Hepatocyte (in vitro differentiated cells): ENCODE data around the gene AFAP1L2. TPM values are rescaled to one million over a fixed set of nuclear protein-coding genes. Genes with fewer than 3 reads are reported as not detected.

Source experiments
- DNase-seq: peaks from one replicate; pipeline ENCODE4 v3.0.0-alpha.2; 2016; ENCODE audit warnings: low spot score
- H2AFZ ChIP-seq: fragments of 200-600 bp; sonication (generic); 2 replicates; pipeline ENCODE4 v1.6.0; 2016; ENCODE audit warnings: antibody characterized with exemption, mild to moderate bottlenecking
- H3K27ac ChIP-seq: fragments of 200-600 bp; sonication (generic); 2 replicates; pipeline ENCODE4 v1.5.1; 2016; ENCODE audit warnings: mild to moderate bottlenecking
- H3K27me3 ChIP-seq: fragments of 200-600 bp; sonication (generic); 2 replicates; pipeline ENCODE4 v1.6.1; 2016
- H3K36me3 ChIP-seq: fragments of 200-600 bp; sonication (generic); replicated peaks from 2 replicates; pipeline ENCODE4 v1.5.1; 2016; ENCODE audit warnings: low read depth; ENCODE audit not compliant: insufficient read depth
- H3K4me1 ChIP-seq: fragments of 200-600 bp; sonication (generic); 2 replicates; pipeline ENCODE4 v1.5.1; 2016; ENCODE audit warnings: mild to moderate bottlenecking, moderate library complexity; ENCODE audit not compliant: insufficient read depth
- H3K4me2 ChIP-seq: fragments of 200-600 bp; sonication (generic); 2 replicates; pipeline ENCODE4 v1.6.0; 2016
- H3K4me3 ChIP-seq: fragments of 200-600 bp; sonication (generic); 2 replicates; pipeline ENCODE4 v1.5.1; 2016; ENCODE audit warnings: mild to moderate bottlenecking
- H3K79me2 ChIP-seq: fragments of 200-600 bp; sonication (generic); 2 replicates; pipeline ENCODE4 v1.6.0; 2017; ENCODE audit warnings: mild to moderate bottlenecking
- H3K9me2 ChIP-seq: fragments of 200-600 bp; sonication (generic); replicated peaks from 2 replicates; pipeline ENCODE4 v1.6.0; 2017; ENCODE audit warnings: mild to moderate bottlenecking; ENCODE audit not compliant: insufficient read depth
- H3K9me3 ChIP-seq: fragments of 200-600 bp; sonication (generic); 2 replicates; pipeline ENCODE4 v1.5.1; 2016; ENCODE audit warnings: low read depth, mild to moderate bottlenecking
- H4K20me1 ChIP-seq: fragments of 200-600 bp; sonication (generic); 2 replicates; pipeline ENCODE4 v1.6.0; 2016; ENCODE audit warnings: mild to moderate bottlenecking; ENCODE audit not compliant: insufficient read depth, poor library complexity, severe bottlenecking
- EZH2 ChIP-seq: fragments of 200-600 bp; sonication (generic); IDR thresholded peaks from 2 replicates; pipeline ENCODE4 v1.6.1; 2016; ENCODE audit warnings: antibody characterized with exemption, mild to moderate bottlenecking, borderline replicate concordance
- EZH2phosphoT487 ChIP-seq: fragments of 200-600 bp; sonication (generic); IDR thresholded peaks from one replicate; pipeline ENCODE4 v1.6.1; 2018; ENCODE audit warnings: antibody characterized with exemption, mild to moderate bottlenecking, low read depth, moderate library complexity; ENCODE audit not compliant: unreplicated experiment, severe bottlenecking
- WGBS: methylation state at CpG from one replicate; pipeline ENCODE4 v1.1.6; 2016; ENCODE audit warnings: low lambda C conversion rate; ENCODE audit errors: missing lambda C conversion rate; 5-methylcytosine and 5-hydroxymethylcytosine counted together
- polyA plus RNA-seq: library from polyadenylated mRNA; unstranded; fragments of >200 nt; fragmentation: Nextera tagmentation; extraction: Ambion mirVana; gene quantifications from 2 replicates; pipeline ENCODE4 v1.2.1, GENCODE V29; 2016
- total RNA-seq: library from RNA; depleted of rRNA; stranded (reverse); fragments of >200 nt; gene quantifications from 2 replicates; pipeline ENCODE4 v1.2.3, GENCODE V29; 2014
- TF ChIP-seq, protein P1 (sequence below): fragments of 200-600 bp; sonication (generic); IDR thresholded peaks from 2 replicates; pipeline ENCODE4 v1.5.1; 2016; ENCODE audit warnings: antibody characterized with exemption, mild to moderate bottlenecking; ENCODE audit not compliant: poor library complexity

Gene AFAP1L2
- total and polyA plus RNA-seq, 2 experiments from 2014 or later, result 6.1 to 9.6 TPM

DNA sequence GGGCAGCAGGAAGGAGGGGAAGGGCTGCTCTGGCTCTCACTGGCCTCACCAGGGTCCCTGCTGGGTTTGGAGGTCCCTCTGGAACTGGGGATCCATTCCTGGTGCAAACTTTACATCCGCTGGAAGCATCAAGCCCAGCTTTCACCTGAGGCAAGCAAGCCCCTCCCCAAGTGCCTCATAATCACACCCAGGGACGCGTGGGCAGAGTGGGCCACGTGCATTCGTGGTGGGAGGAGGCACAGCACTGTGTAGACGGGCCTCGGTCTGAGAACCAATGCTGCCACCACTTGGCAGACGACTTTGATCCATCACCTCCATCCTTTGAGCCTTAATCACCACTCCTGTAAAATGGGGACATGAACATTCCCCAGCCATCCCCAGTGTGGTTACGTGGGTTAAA lies 91.2 kb downstream of the AFAP1L2 start:
- Histone ChIP-seq H3K36me3 (no peaks in the 10 kb centered on the region), H2AFZ (no peak overlapping the region), H3K4me2 (no peak overlapping the region), H3K79me2 (no peaks in the 10 kb centered on the region), H3K27ac (no peak overlapping the region), H3K4me3 (no peak overlapping the region), H4K20me1 (no peaks in the 10 kb centered on the region), H3K9me2 (no peaks in the 10 kb centered on the region), H3K4me1 (no peaks in the 10 kb centered on the region), H3K9me3 (no peaks in the 10 kb centered on the region), H3K27me3 (no peaks in the 10 kb centered on the region)
- TF ChIP-seq, protein P1, sequence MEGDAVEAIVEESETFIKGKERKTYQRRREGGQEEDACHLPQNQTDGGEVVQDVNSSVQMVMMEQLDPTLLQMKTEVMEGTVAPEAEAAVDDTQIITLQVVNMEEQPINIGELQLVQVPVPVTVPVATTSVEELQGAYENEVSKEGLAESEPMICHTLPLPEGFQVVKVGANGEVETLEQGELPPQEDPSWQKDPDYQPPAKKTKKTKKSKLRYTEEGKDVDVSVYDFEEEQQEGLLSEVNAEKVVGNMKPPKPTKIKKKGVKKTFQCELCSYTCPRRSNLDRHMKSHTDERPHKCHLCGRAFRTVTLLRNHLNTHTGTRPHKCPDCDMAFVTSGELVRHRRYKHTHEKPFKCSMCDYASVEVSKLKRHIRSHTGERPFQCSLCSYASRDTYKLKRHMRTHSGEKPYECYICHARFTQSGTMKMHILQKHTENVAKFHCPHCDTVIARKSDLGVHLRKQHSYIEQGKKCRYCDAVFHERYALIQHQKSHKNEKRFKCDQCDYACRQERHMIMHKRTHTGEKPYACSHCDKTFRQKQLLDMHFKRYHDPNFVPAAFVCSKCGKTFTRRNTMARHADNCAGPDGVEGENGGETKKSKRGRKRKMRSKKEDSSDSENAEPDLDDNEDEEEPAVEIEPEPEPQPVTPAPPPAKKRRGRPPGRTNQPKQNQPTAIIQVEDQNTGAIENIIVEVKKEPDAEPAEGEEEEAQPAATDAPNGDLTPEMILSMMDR, result no peak
- DNase-seq, result no peak
- WGBS, result 93% methylated on average over 9 of the region's 9 CpGs

DNA sequence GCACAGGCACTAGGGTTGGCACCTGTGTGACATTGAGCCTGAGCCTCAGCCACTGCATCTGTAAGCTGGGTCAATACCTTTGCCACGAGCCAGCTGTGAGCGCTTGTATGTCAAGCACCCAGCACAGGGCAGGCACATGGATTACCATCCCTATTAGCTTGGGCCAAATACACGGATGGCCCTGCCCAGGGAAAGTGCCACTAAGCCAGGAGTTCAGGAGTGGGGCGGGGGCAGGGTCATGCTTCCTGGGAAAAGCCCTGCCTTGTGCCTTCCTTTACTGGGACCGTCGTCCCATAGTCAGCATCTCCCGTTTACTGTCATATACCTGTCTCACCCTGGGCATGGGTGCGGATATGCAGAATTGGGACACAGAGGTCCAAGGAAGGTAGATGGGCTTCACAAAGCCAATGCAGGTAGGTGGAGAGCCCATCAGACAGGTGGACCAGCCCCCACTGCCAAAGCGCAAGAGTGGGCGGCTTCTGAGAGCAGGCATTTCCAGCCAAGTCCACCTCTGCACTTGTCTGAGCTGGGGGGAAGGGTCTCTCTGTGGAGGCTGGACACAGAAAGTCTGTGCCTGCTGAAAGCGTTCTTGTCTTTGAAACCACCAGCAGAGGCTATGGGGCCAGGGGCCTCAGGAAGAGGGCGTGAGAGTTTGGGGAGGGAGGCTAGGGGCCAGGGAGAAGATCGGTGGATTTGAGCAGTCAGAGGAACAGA lies 92.6 kb downstream of the AFAP1L2 start:
- Histone ChIP-seq H3K9me2 (no peaks in the 10 kb centered on the region), H2AFZ (no peak overlapping the region), H3K36me3 (no peaks in the 10 kb centered on the region), H3K27me3 (no peaks in the 10 kb centered on the region), H3K79me2 (no peaks in the 10 kb centered on the region), H3K4me3 (no peak overlapping the region), H3K4me2 (no peak overlapping the region), H3K9me3 (no peaks in the 10 kb centered on the region), H3K4me1 (no peaks in the 10 kb centered on the region), H4K20me1 (no peaks in the 10 kb centered on the region), H3K27ac (no peak overlapping the region)
- TF ChIP-seq, protein P1, result no peak
- TF ChIP-seq EZH2 (no peak), EZH2phosphoT487 (no peak)
- no peak for DNase-seq
- 89% methylated on average over 13 of the region's 13 CpGs for WGBS

DNA sequence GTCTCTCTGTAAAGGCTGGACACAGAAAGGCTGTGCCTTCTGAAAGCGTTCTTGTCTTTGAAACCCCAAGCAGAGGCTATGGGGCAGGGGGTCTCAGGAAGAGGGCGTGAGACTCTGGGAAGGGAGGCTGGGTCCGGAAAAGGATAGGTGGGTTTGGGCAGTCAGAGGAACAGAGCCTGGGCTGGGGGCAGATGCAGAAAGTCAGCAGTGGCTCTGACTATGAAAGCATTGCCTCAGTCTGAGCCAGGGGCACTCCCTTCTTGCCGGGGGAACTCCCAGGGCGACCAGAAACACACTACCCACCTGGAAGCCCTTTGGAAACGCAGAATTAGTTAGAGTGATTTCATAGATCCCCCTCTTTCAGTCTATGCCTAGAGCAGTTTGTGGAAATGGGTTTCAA lies 93.3 kb downstream of the AFAP1L2 start:
- Histone ChIP-seq H3K9me2 (no peaks in the 10 kb centered on the region), H3K36me3 (no peaks in the 10 kb centered on the region), H2AFZ (no peak overlapping the region), H3K79me2 (no peaks in the 10 kb centered on the region), H3K4me1 (no peaks in the 10 kb centered on the region), H3K27me3 (no peaks in the 10 kb centered on the region), H3K9me3 (no peaks in the 10 kb centered on the region), H3K27ac (no peak overlapping the region), H3K4me3 (no peak overlapping the region), H3K4me2 (no peak overlapping the region), H4K20me1 (no peaks in the 10 kb centered on the region)
- TF ChIP-seq EZH2phosphoT487 (no peak), EZH2 (no peak)
- TF ChIP-seq, protein P1, result no peak
- 89% methylated on average over 6 of the region's 6 CpGs for WGBS
- no peak for DNase-seq
